Panc1 (cell line): ENCODE results near the gene SHISA9. TPM values are rescaled to one million over a fixed set of nuclear protein-coding genes. Genes with fewer than 3 reads are reported as not detected.

Experiments
- ATAC-seq: fragments of 200-7000 bp; cut with Tn5 transposase; 2 replicates; pipeline ENCODE4 v1.9.1; 2020; ENCODE audit warnings: mild to moderate bottlenecking, moderate library complexity
- BruUV-seq: library from RNA; stranded (reverse); fragments of 400-500 nt; replicated peaks from 2 replicates; lab custom pipeline; 2021; lab: Mats Ljungman, UMichigan
- CTCF ChIA-PET: fragments of 300-600 bp; sonication (Branson Sonifier 250); formaldehyde crosslinking; loops from one replicate; lab custom pipeline; 2022; ENCODE audit warnings: antibody characterized with exemption; lab: Charles Lee
- POLR2A ChIA-PET: fragments of 300-600 bp; sonication (Branson Sonifier 250); formaldehyde crosslinking; loops from one replicate; lab custom pipeline; 2022; ENCODE audit warnings: antibody characterized with exemption; lab: Charles Lee
- DNase-seq: peaks from one replicate; pipeline ENCODE4 v3.0.0-alpha.2; 2010; ENCODE audit warnings: low read depth, low spot score
- H3K27ac ChIP-seq: 2 replicates; pipeline ENCODE4 v1.5.1; 2011; ENCODE audit warnings: mild to moderate bottlenecking, low read length, inconsistent platforms
- H3K27me3 ChIP-seq: fragments of 200-500 bp; sonication (Bioruptor generic); 2 replicates; pipeline ENCODE4 v1.6.0; 2014; ENCODE audit warnings: low read length, inconsistent platforms; ENCODE audit not compliant: control insufficient read depth, insufficient read depth
- H3K36me3 ChIP-seq: fragments of 200-500 bp; sonication (Bioruptor generic); 2 replicates; pipeline ENCODE4 v1.5.1; 2014; ENCODE audit warnings: inconsistent platforms, mild to moderate bottlenecking, low read length, moderate library complexity; ENCODE audit not compliant: control insufficient read depth, insufficient read depth
- H3K4me1 ChIP-seq: 2 replicates; pipeline ENCODE4 v1.5.1; 2011; ENCODE audit warnings: inconsistent platforms, mild to moderate bottlenecking, low read length, moderate library complexity; ENCODE audit not compliant: control insufficient read depth, insufficient read depth
- H3K4me3 ChIP-seq, 2 experiments: 2 replicates each; pipeline ENCODE4 v1.5.1; 2011 to 2012; ENCODE audit warnings: low read depth in 2 of 2, low read length in 2 of 2, mild to moderate bottlenecking in 2 of 2, inconsistent platforms in 1 of 2, moderate library complexity in 1 of 2
- H3K9me3 ChIP-seq: fragments of 200-500 bp; sonication (Bioruptor generic); 2 replicates; pipeline ENCODE4 v1.5.1; 2014; ENCODE audit warnings: low read depth, mild to moderate bottlenecking, inconsistent platforms, low read length, moderate library complexity; ENCODE audit not compliant: control insufficient read depth, insufficient read depth
- CTCF ChIP-seq: fragments of 450-650 bp; IDR thresholded peaks from 2 replicates; pipeline ENCODE4 v1.5.1; 2017; ENCODE audit warnings: mild to moderate bottlenecking
- POLR2AphosphoS5 ChIP-seq: IDR thresholded peaks from 2 replicates; pipeline ENCODE4 v1.6.1; 2012; ENCODE audit warnings: mild to moderate bottlenecking, low read depth, low read length, moderate library complexity
- SIN3A ChIP-seq: IDR thresholded peaks from 2 replicates; pipeline ENCODE4 v1.6.1; 2012; ENCODE audit warnings: low read depth, mild to moderate bottlenecking, low read length, moderate library complexity, borderline replicate concordance; ENCODE audit not compliant: insufficient read depth
- TCF7L2 ChIP-seq: IDR thresholded peaks from 2 replicates; pipeline ENCODE4 v1.6.1; 2011; ENCODE audit warnings: mild to moderate bottlenecking, low read depth, low read length, inconsistent platforms
- in situ Hi-C: cut with HindIII; loops from 2 replicates; pipeline ENCODE4 v1.10.0; 2016; ENCODE audit warnings: low sequenced_read_pairs, low pct_unique_long_range_greater_than_20kb
- intact Hi-C: fragments of 100-400 bp; cut with micrococcal nuclease; formaldehyde crosslinking; loops from one replicate; pipeline ENCODE4 v1.10.0; 2022; ENCODE audit not compliant: unreplicated experiment
- total RNA-seq: library from RNA; stranded (reverse); gene quantifications from one replicate; pipeline ENCODE4 v1.2.1, GENCODE V29; 2021; ENCODE audit not compliant: unreplicated experiment
- TF ChIP-seq, protein P1 (sequence below), 2 experiments: IDR thresholded peaks; 2 replicates each; pipeline ENCODE4 v1.6.1; 2011 to 2012; ENCODE audit warnings: low read depth in 2 of 2, control low read depth in 1 of 2, low read length in 1 of 2, mild to moderate bottlenecking in 1 of 2, moderate library complexity in 1 of 2; ENCODE audit not compliant: insufficient read depth in 1 of 2

Gene SHISA9
- total RNA-seq, 1 experiment from 2014 or later, result 0.10 TPM

GRCh38 chr16:12959072-12959471, 57.7 kb downstream of the SHISA9 start:
- H3K4me3 ChIP-seq, result no peak overlapping the region
- intact Hi-C loops (no loop called here), in situ Hi-C loops (no loop called here)
- no peaks in the 10 kb centered on the region for H3K4me1 ChIP-seq
- no peaks in the 10 kb centered on the region for H3K36me3 ChIP-seq
- CTCF ChIA-PET, result no interaction called here
- no peaks in the 10 kb centered on the region for H3K9me3 ChIP-seq
- POLR2A ChIA-PET, result no interaction called here
- TF ChIP-seq TCF7L2 (no peak), SIN3A (no peak), POLR2AphosphoS5 (no peak), CTCF (no peak)
- TF ChIP-seq, protein P1, sequence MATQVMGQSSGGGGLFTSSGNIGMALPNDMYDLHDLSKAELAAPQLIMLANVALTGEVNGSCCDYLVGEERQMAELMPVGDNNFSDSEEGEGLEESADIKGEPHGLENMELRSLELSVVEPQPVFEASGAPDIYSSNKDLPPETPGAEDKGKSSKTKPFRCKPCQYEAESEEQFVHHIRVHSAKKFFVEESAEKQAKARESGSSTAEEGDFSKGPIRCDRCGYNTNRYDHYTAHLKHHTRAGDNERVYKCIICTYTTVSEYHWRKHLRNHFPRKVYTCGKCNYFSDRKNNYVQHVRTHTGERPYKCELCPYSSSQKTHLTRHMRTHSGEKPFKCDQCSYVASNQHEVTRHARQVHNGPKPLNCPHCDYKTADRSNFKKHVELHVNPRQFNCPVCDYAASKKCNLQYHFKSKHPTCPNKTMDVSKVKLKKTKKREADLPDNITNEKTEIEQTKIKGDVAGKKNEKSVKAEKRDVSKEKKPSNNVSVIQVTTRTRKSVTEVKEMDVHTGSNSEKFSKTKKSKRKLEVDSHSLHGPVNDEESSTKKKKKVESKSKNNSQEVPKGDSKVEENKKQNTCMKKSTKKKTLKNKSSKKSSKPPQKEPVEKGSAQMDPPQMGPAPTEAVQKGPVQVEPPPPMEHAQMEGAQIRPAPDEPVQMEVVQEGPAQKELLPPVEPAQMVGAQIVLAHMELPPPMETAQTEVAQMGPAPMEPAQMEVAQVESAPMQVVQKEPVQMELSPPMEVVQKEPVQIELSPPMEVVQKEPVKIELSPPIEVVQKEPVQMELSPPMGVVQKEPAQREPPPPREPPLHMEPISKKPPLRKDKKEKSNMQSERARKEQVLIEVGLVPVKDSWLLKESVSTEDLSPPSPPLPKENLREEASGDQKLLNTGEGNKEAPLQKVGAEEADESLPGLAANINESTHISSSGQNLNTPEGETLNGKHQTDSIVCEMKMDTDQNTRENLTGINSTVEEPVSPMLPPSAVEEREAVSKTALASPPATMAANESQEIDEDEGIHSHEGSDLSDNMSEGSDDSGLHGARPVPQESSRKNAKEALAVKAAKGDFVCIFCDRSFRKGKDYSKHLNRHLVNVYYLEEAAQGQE (IDR thresholded peaks at IDR 0.05; ENCODE audit: insufficient read depth in 1 of 2, low read depth in 2 of 2, low read length in 1 of 2), result no peak
- no peaks in the 10 kb centered on the region for H3K27me3 ChIP-seq
- DNase-seq, result no peak
- BruUV-seq, result no TSS peak
- no peak for ATAC-seq
- no peak overlapping the region for H3K27ac ChIP-seq

DNA sequence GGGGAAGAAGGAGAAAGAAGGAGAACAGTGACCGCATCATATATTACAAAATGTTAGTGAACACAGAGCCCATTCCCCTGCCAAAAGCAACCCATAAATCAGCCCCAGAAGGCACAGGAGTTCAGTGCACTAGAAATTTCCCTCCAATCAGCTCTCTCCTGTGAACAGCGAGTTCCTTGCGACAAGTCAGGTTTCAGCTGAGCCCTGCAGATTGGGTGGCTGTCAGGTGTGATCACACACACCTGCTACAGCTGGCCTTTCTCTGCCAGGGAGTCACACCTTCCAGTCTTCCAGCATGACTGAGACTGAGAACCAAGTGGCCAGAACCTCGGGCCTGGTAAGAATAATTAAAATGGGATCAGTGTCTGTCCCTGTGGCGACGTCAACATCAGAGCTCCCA, 60.2 kb downstream of the SHISA9 start:
- TF ChIP-seq TCF7L2, result no peak
- TF ChIP-seq POLR2AphosphoS5, result no peak
- TF ChIP-seq CTCF, result no peak
- TF ChIP-seq SIN3A, result no peak
- TF ChIP-seq, protein P1 (IDR thresholded peaks at IDR 0.05; ENCODE audit: insufficient read depth in 1 of 2, low read depth in 2 of 2, low read length in 1 of 2), result no peak
- no TSS peak for BruUV-seq
- H3K4me1 ChIP-seq, result no peaks in the 10 kb centered on the region

More for the DNA sequence above, 60.2 kb downstream of the SHISA9 start:
- ChIA-PET POLR2A (no interaction called here), CTCF (no interaction called here)
- Histone ChIP-seq H3K9me3 (no peaks in the 10 kb centered on the region), H3K27ac (no peak overlapping the region), H3K4me3 (no peak overlapping the region), H3K36me3 (no peaks in the 10 kb centered on the region), H3K27me3 (no peaks in the 10 kb centered on the region)
- DNase-seq (no peak), ATAC-seq (no peak)
- intact Hi-C loops (no loop called here), in situ Hi-C loops (no loop called here)
